ENCODE data around the gene GAPDH. TPM values are rescaled to one million over a fixed set of nuclear protein-coding genes. Genes with fewer than 3 reads are reported as not detected.

Gene GAPDH
- total RNA-seq, 4 donors from 2014 or later: 1,939 to 3,624 (median 2,830) TPM

DNA sequence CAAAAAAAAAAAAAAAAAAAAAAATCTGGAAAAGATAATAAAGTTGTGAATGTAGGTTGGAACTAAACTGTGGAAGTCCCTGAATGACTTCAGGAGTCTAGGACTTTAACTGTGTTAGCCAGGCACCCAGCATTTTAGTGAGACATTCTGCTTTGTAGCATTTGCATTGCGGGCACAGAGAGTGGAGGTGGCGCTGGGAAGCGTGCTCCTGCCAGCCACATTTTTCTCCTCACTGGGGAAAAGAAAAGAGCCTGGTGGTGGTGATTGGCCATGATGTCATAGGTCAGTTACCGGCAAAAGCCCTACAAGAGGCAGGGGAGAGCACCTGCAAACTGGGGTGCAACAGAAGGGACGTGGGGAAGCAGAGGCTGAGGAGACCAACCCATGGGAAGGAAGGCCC, 9.7 kb upstream of the GAPDH start:
- Histone ChIP-seq H3K4me3 (no peak overlapping the region), H3K27me3 (no peaks in the 10 kb centered on the region), H3K9me3 (no peaks in the 10 kb centered on the region), H3K36me3 (peaks cover 0 to 98% (median 3%) of the 10 kb centered on the region in 3 donors), H3K27ac (no peak overlapping the region), H3K4me1 (no peaks in the 10 kb centered on the region)
- DNase-seq: no peak
- TF ChIP-seq, protein P1, sequence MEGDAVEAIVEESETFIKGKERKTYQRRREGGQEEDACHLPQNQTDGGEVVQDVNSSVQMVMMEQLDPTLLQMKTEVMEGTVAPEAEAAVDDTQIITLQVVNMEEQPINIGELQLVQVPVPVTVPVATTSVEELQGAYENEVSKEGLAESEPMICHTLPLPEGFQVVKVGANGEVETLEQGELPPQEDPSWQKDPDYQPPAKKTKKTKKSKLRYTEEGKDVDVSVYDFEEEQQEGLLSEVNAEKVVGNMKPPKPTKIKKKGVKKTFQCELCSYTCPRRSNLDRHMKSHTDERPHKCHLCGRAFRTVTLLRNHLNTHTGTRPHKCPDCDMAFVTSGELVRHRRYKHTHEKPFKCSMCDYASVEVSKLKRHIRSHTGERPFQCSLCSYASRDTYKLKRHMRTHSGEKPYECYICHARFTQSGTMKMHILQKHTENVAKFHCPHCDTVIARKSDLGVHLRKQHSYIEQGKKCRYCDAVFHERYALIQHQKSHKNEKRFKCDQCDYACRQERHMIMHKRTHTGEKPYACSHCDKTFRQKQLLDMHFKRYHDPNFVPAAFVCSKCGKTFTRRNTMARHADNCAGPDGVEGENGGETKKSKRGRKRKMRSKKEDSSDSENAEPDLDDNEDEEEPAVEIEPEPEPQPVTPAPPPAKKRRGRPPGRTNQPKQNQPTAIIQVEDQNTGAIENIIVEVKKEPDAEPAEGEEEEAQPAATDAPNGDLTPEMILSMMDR (IDR thresholded peaks at IDR 0.05): no peak
- no peak for TF ChIP-seq POLR2A (IDR thresholded peaks at IDR 0.05)

DNA sequence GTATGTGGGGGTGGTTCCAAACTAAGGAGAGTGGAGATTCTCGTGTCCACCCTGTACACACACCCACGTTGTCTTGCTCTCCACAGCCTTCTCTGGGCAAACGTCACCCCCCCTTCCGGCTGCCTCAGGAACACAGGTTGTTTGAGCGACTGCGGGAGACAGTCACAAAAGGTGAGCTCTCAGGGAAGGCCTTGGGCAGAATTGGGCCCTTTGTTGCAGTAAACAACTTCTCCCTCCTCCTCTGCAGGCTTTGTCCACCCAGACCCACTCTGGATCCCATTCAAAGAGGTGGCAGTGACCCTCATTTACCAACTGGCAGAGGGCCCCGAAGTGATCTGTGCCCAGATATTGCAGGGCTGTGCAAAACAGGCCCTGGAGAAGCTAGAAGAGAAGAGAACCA, 8.1 kb upstream of the GAPDH start:
- H3K4me1 ChIP-seq: no peaks in the 10 kb centered on the region
- H3K9me3 ChIP-seq: no peaks in the 10 kb centered on the region
- no peak overlapping the region for H3K27ac ChIP-seq
- no peak overlapping the region for H3K4me3 ChIP-seq
- H3K27me3 ChIP-seq: no peaks in the 10 kb centered on the region
- no peak for TF ChIP-seq POLR2A (IDR thresholded peaks at IDR 0.05)
- TF ChIP-seq, protein P1 (IDR thresholded peaks at IDR 0.05): no peak
- H3K36me3 ChIP-seq: peaks cover 0 to 98% (median 3%) of the 10 kb centered on the region in 3 donors
- no peak for DNase-seq

DNA sequence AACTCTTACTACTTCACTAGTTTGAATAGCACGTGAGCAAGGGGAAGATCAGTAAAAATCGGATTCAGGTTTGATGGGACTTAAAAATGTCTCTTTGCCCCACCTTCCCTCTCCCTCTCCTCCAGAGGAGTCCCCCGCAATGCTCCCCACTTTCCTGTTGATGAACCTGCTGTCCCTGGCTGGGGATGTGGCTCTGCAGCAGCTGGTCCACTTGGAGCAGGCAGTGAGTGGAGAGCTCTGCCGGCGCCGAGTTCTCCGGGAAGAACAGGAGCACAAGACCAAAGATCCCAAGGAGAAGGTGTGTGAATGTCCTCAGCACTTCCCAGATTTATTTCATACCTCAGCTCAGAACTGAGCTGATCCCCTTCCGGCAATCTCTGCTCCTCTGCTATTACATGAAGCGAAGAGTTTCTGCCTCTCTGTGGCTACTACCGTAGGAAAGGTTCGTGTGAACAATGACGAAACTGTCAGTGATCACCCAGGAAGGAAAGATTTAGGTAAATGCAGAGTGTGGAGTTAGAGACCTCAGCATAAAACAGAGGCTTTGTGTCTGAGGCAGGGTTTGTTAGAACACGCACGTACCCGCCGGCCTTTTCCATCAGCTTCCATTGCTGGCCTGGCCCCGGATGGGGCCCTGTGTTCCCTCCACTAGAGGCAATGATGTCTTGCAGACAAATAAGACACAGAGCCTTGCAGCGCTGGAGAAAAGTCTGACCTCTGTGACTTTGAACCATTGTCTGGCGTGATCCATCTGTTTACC, 7.4 kb upstream of the GAPDH start:
- H3K27me3 ChIP-seq: no peaks in the 10 kb centered on the region
- H3K27ac ChIP-seq: no peak overlapping the region
- H3K36me3 ChIP-seq: peaks cover 0 to 94% (median 3%) of the 10 kb centered on the region in 3 donors
- peaks cover 0 to 7% (median under 1%) of the 10 kb centered on the region in 4 donors for H3K4me1 ChIP-seq
- TF ChIP-seq, protein P1 (IDR thresholded peaks at IDR 0.05): no peak
- TF ChIP-seq POLR2A (IDR thresholded peaks at IDR 0.05): no peak
- H3K4me3 ChIP-seq: no peak overlapping the region
- no peak for DNase-seq
- H3K9me3 ChIP-seq: no peaks in the 10 kb centered on the region

DNA sequence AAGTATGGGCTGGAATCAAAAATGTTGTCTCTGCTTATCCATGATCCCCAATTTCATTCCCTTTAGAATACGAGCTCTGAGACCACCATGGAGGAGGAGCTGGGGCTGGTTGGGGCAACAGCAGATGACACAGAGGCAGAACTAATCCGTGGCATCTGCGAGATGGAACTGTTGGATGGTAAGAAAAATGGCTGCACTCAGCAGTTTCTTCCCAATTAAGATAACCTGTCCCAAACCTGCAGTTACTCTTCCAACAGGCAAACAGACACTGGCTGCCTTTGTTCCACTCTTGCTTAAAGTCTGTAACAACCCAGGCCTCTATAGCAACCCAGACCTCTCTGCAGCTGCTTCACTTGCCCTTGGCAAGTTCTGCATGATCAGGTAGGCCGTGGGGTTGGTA, 6.6 kb upstream of the GAPDH start:
- Histone ChIP-seq H3K27ac (no peak overlapping the region), H3K9me3 (no peaks in the 10 kb centered on the region)
- no peak for TF ChIP-seq POLR2A (IDR thresholded peaks at IDR 0.05)
- TF ChIP-seq, protein P1 (IDR thresholded peaks at IDR 0.05): no peak

DNA sequence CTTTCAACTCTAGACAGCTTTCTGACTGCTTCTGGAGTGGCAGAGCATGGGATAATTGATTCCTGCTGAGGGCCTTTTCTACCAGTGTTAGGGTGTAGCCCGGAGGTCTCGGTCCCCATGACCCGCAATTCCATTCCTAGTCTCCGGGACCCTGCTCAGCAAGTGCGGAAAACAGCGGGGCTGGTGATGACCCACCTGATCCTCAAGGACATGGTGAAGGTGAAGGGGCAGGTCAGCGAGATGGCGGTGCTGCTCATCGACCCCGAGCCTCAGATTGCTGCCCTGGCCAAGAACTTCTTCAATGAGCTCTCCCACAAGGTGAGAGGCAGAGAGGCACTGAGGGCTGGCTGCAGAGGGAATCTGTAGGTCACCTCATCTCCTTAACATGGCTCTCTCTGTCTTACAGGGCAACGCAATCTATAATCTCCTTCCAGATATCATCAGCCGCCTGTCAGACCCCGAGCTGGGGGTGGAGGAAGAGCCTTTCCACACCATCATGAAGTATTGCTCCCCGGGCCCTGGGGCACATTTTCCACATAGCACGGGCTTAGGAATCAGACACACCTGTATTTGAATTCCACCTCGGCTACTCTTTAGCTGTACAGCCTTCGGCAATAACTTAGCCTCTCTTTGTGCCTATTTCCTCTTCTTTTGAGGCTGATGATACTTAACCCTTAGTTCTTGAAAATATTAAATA, 5.6 kb upstream of the GAPDH start:
- DNase-seq: no peak
- peaks cover 4 to 24% (median 11%) of the 10 kb centered on the region in 4 donors for H3K4me1 ChIP-seq
- no peak for TF ChIP-seq POLR2A (IDR thresholded peaks at IDR 0.05)
- TF ChIP-seq, protein P1 (IDR thresholded peaks at IDR 0.05): no peak
- H3K27ac ChIP-seq: no peak overlapping the region
- no peak overlapping the region for H3K4me3 ChIP-seq
- H3K9me3 ChIP-seq: no peaks in the 10 kb centered on the region
- H3K27me3 ChIP-seq: no peaks in the 10 kb centered on the region
- H3K36me3 ChIP-seq: peaks cover 0 to 78% (median 3%) of the 10 kb centered on the region in 3 donors

More for the DNA sequence above, 6.6 kb upstream of the GAPDH start:
- H3K27me3 ChIP-seq: no peaks in the 10 kb centered on the region
- peaks cover 0 to 86% (median 3%) of the 10 kb centered on the region in 3 donors for H3K36me3 ChIP-seq
- H3K4me1 ChIP-seq: peaks cover 2 to 14% (median 5%) of the 10 kb centered on the region in 4 donors
- no peak for DNase-seq
- no peak overlapping the region for H3K4me3 ChIP-seq

All from Peyer's patch (tissue), 4 donors.